GM19468 (cell line): ENCODE data around the gene COL15A1.

ENCODE experiments used
- ATAC-seq: cut with Tn5 transposase; IDR thresholded peaks from one replicate; pipeline ENCODE4 v1.9.1; 2021; ENCODE audit warnings: mild to moderate bottlenecking, moderate library complexity, moderate number of reproducible peaks; ENCODE audit not compliant: unreplicated experiment; ENCODE audit errors: extremely low read depth

The COL15A1 gene

GRCh38 chr9:98942906-98943681 lies 613 bp upstream of the COL15A1 start:
- no peak for ATAC-seq

DNA sequence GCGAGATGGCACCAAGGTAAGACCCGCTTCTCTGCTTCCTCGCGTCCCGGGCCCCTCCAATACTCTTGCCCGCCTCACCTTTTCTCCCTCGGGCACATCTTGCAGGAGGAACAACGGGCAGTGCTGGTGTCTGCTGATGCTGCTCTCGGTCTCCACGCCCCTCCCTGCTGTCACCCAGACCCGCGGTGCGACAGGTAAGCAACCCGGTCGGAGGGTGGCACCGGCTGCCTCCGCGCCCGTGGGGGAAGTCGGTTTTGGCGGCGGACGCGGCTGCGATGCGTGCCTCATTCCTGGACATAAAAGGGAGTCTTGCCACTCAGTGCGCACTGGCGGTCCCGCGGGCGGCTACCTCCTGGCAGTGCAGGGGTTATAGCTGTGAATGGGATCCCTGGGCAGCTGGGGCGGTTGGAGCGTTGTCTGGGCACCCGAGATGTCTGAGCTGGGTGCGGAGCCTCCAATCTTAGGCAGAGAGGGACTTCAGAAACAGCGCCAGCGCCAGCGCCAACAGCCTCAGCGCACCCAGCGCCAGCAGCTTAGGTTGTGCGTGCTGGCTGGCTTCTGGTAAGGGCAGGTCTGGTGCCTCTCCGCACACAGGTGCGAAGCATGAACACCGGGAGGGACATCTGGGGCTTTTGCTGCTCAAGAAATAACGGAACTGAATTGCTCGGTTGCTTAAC lies 488 bp downstream of the COL15A1 start:
- ATAC-seq, result no peak

- no peak for ATAC-seq
Measured at GRCh38 chr9:98944734-98945074, 997 bp downstream of the COL15A1 start.

DNA sequence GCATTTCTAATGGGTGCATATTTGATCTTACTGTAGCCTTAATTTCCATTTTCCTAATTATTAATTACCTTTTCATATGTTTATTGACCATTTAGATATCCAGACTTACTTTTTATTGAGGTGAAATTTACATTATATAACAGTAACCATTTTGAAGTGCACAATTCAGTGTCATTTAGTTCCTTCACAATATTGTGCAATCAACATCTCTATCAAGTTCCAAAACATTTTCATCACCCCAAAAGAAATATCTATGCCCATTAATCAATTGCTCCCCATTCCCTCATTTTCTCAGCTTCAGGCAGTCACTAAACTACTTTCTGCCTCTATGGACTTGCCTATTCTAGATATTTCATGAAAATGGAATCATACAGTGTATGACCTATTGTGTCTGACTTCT lies 5.9 kb downstream of the COL15A1 start:
- no peak for ATAC-seq

DNA sequence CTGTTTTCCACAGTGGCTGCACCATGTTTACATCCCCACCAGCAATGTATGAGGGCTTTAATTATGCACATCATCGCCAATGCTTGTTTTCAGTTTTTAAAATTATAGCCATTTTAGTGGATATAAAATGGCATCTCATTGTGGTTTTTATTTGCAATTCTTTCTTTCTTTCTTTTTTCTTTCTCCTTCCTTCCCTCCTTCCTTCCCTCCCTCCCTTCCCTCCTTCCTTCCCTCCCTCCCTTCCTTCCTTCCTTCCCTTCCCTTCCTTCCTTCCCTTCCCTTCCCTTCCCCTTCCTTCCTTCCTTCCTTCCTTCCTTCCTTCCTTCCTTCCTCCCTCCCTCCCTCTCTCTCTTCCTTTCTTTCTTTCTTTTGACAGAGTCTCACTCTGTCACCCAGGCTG lies 6.6 kb downstream of the COL15A1 start:
- no peak for ATAC-seq

DNA sequence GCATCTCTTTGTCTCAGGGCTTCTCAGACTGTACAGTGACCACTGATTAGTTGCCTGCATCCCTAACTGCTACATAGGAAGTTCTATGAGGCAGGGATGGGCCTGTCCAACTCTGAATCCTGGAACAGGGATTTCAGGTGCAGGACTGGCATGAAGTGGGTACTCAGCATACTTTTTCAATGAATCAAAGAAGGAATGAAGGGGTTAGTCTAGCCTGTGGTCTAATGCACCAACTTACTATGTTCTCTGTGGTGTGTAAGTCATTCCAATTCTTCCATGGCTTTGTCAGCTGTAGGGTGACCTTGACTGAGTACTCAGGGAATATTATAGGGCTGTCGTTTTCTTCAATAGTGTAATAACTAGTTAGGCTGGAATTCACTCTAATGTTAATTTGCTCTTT lies 8.3 kb downstream of the COL15A1 start:
- ATAC-seq, result no peak

DNA sequence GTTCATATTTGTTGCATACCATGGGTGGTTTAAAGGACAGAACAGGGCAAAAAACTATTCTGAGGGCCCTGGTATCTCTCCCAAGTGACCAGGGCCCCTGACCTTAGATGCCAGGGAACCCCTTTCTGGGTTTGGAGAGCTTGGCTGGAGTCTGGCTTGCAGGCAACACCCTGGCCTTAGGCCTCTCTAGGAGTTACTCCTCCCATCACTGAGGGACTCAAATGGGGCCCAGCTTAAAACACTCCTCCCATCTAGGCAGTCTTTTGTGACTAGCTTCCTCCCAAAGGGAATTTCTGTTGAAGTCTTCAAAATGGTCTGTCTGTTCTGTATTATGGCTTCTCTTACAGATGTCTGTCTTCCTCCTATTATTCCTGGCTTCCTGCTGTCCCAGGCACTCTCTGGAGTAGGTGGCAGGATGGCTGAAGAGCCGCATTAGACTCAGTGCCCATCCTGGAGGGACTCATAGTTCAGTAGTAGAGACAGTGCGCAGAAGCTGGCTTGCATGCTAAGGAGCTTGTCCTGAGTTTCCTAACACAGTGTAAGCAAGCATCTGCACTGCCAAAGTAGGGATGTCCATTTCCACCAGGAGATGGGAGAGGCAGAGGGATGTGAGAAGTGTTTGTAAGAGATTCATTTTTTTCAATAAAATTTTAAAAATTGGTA lies 10.0 kb downstream of the COL15A1 start:
- ATAC-seq, result no peak

DNA sequence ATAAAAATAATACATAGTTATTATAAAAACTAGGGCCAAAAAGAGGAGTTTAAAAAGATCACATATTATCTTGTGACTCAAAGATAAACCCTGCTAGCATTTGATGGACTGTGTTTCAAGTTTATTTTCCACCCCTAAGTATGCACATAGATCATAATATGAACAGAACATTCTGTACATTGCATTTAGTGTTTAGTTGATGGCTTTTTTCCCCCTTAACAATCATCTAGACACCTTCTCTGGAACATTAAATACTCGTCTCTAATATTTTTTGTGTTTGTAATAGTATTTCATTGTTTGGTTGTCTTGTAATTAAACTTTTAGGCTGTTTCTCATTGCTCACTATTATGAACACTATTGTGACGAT lies 10.5 kb downstream of the COL15A1 start:
- ATAC-seq, result no peak

DNA sequence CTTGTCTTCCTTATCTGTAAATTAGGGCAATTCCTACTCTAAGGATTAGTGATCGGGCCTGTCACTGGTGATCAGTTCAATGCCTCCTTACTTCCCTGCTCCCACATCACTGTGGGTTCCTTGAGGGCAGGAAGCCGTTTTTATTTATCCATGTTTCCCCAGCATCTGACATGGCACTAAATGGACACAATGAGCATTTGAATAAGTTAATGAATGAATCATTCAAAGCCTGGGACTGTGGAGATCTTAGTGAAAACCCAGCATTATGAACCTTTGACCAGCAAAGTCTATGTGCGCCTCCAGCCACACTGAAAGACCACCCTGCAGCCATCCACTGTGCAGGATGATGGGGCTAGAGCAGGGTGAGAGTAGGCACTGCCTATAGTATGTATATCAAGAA lies 11.6 kb downstream of the COL15A1 start:
- ATAC-seq, result no peak

DNA sequence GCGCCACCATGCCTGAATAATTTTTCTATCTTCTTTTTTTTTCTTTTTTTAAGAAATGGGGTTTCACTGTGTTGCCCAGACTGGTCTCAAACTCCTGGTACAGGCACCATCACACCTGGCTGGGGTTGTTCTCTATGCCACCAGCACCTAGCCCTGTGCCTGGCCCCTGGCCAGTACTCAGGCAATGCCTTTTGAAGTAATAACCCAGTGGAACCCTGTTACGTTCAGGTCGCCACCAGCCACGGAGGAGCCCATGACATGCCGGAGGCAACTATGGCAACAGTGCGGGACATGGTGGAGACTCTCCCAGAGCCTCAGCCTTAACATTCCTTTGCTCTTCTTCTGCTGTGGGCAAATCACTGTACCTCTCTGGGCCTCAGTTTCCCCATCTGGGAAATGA lies 14.1 kb downstream of the COL15A1 start:
- no peak for ATAC-seq

GRCh38 chr9:98958271-98958984 lies 14.7 kb downstream of the COL15A1 start:
- ATAC-seq, result no peak

DNA sequence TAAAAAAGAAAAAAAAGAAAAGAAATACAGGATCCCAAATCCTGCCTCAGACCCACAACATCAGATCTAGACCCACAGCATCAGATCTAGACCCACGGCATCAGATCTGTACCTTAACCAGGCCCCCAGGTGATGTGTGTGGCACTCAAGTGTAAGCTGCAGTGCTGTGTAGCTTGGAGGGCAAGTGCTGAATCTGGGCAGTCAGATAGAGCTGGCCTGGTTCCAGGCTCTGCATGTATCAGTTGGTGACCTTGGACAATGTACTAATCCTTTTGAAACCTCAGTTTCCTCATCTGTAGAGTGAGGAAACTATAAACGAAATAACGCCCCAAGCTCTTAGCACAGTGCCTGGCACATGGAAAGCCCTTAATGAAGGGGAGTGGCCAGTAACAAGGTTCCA lies 16.7 kb downstream of the COL15A1 start:
- ATAC-seq, result no peak

- no peak for ATAC-seq
Measured at GRCh38 chr9:98961513-98962180, 17.9 kb downstream of the COL15A1 start.

DNA sequence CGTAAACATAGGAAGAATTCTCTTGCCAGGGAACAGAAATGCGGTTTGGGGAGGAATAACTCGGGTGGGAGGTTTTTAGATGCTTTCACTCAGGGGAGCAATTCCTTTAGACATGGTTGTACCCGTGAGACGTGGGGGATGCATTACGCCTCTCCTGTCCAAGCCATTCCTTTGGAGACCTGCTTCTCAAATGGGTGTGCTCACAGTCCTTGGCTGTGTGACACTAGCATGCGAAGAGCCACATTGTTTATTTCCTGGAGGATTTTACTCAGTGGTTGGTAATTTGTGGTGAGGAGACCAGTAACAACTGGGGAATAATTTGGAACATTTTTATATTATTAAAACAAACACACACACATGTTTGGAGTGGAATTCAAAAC lies 18.5 kb downstream of the COL15A1 start:
- no peak for ATAC-seq

DNA sequence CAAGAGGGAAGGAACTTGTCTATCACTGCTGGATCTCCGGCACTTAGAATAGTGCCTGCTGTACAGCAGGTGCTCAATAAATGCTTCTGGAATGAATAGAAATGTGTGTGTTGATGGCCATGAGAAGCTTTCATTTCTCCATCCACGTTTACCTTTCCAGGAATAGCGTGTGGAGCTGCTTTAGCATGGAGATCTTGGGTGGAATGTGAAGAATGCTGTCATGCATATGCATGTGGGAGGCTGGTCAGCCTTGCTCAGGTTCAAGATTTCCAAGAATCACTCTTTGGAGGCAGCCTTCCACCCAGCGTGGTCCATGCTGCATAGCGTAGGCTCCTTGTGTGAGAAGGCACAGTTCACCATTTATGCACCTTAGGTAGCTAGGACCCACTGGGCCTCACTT lies 19.2 kb downstream of the COL15A1 start:
- no peak for ATAC-seq

GRCh38 chr9:98964201-98964600 lies 20.5 kb downstream of the COL15A1 start:
- no peak for ATAC-seq

DNA sequence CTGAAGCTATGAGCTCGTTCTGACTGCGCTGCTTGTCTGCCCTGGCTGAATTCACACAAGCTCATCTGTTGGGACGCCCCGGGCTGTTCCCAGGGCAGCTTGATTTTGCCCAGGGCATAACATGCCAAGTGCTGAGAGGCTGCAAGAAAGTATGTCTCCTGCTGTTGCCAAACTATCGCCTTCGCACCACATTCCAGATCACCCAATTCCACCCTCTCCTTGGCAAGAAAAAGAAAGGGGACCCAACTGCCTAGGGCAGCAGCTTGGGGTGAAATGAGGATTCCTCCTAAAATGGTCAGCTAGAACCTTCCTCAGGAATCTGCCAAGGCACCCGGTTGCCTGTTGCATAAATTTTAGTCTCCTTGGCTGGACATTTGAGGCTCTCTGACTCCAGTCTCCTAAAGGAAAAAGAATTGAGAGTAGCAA lies 21.2 kb downstream of the COL15A1 start:
- ATAC-seq, result no peak

DNA sequence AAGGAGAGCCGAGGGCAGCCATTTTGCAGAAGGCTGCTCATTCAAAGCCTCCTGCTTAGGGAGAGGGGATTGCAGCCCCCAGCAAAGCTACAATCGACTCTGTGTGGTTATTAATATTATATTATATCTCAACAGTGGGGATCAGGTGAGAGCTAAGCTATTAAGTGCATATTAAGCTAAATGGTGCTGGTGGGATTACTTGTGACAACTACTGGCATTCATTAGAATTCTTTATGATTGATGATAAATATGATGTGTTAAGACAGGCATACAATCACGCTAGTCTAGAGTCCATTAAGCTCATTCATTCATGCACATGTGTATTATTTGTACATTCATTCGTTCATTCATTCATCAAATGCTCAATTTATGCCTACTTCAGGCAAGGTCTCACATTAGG lies 23.0 kb downstream of the COL15A1 start:
- no peak for ATAC-seq

DNA sequence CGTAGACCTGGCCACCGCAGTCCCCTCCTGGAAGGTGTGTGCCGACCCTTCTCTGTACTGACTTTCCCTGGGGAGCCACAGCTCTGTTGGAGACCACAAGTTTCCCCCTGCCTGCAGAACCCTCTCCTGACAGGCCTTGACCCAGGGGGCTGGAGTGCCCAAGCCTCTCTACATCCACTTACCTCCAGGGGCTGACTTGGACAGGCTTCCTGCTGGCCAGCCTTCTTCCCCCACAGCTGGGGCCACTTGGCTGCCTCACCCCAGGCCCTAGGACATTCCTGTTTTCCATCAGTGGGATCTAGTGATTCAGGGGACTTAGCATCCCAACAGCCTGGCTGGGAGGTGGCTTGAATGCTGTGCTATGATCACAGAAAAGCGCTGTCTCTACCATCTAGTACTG lies 23.6 kb downstream of the COL15A1 start:
- ATAC-seq, result no peak

- no peak for ATAC-seq
Measured at GRCh38 chr9:98967680-98968079, 24.0 kb downstream of the COL15A1 start.
